DLD1 (cell line): ENCODE data around the gene FABP6.
"Not testable (repeated sequence)": the region's sequence is repeated elsewhere in the genome, so short reads cannot be mapped to it uniquely, and the experiment has no call there.

Source experiments
- in situ Hi-C: cut with HindIII; loops from 2 replicates; pipeline ENCODE4 v1.10.0; 2017; ENCODE audit warnings: low sequenced_read_pairs

Gene FABP6, protein sequence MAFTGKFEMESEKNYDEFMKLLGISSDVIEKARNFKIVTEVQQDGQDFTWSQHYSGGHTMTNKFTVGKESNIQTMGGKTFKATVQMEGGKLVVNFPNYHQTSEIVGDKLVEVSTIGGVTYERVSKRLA

DNA sequence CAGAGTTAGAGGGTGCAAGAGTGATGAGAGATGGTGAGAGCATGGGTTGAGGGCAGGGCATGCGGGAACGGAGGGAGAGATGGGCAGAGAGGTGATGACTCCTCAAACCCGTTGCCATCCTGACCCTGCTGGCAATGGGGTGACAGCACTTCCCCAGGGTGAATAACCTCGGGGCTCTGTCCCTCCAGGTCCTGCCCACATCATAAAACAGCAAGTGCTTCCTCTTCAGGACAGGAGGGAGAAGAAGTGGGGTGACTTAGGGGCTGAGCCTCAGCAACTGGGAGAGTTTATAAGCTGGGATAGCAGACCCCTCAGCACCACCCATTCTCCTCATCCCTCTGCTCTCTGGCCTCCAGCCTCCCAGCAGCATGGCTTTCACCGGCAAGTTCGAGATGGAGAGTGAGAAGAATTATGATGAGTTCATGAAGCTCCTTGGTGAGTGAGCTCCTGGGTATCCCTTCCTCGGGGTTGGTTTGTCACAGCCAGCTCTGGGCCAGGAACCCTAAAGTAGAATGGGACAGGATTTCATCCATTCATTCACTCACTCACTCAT is at the start of gene FABP6:
FABP6 (plus strand) TSS at position 317 of the 553 bp plus-strand sequence; CDS start at position 369, 52 bp downstream.
- in situ Hi-C loops = no loop called here

DNA sequence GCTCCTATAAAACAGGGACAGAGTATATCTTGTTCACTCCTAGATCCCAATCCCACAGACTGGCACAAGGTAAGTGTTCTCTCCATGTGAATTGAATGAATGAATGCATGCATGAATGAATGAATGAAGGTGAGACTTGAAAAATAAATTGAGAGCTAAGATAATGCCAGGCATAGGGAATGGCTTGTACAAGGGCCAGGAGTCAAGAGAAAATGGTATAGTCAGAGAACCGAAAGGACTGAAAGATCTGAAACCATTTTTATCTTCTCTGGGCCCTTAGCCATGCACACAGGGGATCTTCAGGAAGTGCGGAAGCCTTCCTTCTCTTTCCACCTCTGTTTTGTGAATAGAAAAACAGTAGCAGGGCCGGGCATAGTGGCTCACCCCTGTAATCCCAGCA is 48.4 kb upstream of the FABP6 start:
- in situ Hi-C loops = no loop called here

DNA sequence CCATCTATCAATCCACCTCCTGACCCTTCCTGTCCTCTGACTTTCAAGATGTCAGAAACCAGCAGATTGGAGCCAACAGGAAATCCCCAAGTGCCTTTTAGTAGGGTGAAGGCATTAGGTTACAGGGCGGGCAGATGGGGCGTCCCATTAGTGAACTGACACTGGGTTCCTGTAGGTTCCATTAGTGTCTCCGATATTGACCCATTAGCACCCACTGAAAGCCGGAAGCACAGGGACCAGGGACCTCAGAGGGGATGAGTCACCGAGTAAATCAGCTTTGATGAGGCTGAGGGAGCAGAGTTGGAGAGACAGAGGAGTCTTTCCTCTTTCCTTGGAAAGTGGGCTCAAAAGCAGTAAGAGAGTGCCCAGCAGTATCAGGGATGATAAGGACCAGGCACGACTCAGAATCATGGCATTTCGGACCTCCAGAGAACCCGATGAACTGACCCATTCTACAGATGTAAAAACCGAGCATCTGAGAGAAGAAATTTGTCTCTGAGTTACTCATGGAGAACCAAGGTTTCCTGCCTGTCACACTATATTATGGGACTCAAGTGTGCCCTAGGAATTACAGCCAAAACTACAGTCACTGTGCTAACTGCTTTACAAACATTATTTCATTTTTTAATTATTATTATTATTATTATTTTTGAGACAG is 47.2 kb upstream of the FABP6 start:
- in situ Hi-C loops = no loop called here

DNA sequence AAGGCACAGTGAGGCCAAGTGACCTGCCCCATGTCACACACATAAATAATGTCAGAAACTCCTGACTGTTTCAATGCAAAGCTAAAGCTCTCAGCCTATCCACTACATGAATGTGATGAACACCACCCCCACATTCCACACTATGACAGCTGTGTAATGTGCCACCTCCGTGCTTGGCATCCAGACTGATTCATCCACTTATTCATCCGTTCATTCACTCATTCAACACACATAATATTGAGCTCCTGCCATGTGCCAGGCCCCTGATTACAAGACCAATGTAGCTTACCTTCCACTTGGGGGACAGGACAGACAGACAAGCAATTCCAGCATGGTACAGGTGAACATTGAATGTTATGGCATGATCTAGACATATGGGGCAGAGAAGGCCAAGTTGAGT is 46.2 kb upstream of the FABP6 start:
- in situ Hi-C loops = no loop called here

DNA sequence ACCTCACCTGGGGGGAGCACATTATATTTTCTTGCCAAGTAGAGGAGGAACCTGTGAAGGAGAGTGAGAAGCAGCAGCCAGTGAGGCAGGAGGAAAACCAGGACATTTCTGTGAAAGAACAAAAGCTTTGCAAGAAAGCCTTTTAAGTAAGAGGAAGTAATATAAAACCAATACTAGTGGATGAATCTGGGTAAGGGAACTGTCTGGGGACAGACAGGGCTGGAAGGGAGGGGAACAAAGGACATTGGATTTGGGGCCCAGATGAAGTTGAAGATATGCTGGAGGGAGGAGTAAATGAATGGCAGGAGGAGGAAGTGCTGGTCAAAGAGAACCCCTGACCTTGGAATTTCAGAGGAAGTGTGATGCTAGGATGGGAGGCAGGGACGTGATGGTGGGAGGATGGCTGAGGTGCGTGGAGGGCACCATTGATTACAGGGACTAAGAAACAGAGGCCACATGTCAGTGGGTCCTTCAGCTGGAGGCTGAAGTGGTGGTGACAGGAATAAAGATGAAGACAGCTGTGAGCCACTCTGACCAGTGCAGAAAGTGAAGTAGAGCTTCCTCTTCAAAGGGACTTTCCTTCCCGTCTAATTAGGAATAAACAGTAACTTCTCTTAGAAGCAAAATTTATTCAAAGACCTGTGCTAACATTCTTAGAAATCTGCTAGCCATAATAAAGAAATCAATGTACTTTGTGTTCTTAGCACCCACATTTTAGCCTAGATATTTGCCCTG is 43.5 kb upstream of the FABP6 start:
- in situ Hi-C loops = loop anchor here (5.0 kb wide), 1 partner anchor 93 kb away; no protein-coding TSS in a partner anchor

DNA sequence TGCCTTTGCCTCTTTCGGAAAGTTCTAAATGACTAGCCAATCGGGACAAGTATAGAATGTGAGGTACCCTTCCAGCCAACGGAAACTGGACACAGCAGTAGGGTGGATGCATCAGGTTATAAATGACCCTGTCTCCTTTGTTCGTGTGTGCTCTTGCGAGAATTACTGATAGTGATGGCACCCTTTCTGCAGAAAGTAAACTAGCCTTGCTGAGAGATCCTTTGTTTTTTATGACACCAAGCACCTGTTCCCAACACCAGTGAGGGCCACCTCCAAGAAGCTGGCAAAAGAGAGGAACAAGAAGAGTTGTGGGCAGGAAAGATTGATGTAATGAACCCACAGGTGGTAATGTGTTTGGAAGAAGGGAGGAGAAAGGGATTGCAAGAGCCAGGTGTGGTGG is 42.8 kb upstream of the FABP6 start:
- in situ Hi-C loops = loop anchor here (5.0 kb wide), 1 partner anchor 94 kb away; no protein-coding TSS in a partner anchor

DNA sequence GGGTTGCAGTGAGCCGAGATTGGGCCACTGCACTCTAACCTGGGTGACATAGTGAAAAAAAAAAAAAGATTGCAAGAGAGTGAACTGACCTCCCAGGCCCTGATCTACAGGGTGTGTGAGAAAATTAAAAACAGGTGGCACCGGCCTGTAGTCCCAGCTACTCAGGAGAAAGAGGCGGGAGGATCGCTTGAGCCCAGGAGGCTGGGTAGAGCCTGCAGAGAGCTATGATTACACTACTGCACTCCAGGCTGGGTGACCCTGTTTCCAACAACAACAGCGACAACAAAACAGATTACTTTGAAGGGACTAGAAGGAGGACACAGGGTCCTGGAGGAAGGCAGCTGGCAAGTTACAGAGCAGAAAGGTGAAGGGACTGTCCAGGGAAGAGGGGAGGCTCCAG is 42.2 kb upstream of the FABP6 start:
- in situ Hi-C loops = loop anchor here (5.0 kb wide), 1 partner anchor 95 kb away; no protein-coding TSS in a partner anchor

DNA sequence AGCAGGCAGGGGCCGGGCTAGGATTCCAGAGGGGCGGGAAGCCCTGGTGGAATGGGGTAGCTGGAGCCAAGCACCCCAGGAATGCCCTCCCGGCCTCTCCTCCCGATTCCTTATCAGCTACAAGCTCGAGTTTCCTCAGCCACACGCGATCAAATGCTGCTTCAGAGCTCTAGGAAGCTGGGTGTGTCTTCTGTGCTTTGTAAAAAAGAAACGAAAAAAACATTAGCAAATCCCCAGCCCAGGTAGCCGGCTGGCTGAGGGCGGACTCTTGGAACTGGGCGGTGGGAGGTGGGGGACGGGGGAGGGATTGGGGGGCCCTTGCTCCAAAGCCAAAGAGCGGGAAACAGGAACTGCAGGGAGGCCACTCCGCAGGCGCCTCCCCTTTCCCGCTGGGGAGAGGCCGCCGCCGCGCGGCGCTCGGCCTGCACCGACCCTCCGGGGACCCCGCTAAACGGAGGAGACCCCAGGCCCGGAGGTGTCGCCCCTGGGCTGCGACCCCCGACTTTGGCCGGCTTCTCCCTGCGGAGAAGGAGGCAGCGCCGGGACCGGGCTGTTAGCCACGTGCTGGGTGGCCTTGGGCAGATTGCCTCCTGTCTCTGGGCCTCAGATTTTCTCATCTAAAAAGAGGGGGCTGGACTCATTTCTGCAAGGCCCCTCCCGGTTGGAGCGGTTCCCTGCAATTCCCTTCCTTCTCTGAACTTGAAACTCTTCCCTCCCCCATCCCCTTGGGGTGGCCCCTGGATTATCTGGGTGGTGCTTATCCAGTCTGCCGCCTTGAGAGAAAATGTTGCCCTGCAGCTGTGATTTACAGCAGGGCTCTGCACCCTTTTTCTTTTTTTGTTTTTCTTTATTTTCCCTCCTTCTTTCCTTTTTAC is 40.9 kb upstream of the FABP6 start:
- in situ Hi-C loops = loop anchor here (5.0 kb wide), 1 partner anchor 96 kb away; no protein-coding TSS in a partner anchor

DNA sequence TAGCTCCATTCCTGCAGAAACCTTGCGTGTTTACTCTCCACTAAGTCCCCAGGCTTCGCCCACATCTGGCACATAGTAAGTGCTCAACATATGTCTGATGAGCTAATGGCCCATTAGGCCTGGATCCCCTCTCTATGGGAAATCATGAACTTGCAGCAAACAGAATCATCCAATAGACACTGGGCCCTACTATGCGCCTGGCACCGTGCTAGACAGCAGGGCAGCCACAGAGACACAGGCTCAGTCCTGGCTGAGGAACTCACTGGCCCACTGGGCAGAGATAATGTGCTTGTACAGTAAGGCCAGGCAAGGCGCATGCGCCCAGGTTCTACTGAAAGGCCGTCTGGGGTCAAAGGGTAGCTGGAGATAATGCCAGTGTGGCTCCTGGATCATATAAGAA is 36.9 kb upstream of the FABP6 start:
- in situ Hi-C loops = no loop called here

DNA sequence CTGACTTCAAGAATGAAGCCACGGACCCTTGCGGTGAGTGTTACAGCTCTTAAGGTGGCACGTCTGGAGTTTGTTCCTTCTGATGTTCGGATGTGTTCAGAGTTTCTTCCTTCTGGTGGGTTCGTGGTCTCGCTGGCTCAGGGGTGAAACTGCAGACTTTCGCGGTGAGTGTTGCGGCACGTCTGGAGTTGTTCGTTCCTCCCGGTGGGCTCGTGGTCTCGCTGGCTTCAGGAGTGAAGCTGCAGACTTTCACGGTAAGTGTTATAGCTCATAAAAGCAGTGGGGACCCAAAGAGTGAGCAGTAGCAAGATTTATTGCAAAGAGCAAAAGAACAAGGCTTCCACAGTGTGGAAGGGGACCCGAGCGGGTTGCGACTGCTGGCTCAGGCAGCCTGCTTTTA is 36.2 kb upstream of the FABP6 start:
- in situ Hi-C loops = not testable (repeated sequence)

DNA sequence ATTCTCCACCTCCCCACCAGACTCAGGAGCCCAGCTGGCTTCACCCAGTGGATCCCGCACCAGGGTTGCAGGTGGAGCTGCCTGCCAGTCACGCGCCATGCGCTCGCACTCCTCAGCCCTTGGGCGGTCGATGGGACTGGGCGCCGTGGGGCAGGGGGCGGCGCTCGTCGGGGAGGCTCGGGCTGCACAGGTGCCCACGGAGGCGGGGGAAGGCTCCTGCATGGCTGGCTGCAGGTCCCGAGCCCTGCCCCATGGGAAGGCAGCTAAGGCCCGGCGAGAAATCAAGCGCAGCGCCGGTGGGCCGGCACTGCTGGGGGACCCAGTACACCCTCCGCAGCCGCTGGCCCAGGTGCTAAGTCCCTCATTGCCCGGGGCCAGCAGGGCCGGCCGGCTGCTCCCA is 35.5 kb upstream of the FABP6 start:
- in situ Hi-C loops = not testable (repeated sequence)

DNA sequence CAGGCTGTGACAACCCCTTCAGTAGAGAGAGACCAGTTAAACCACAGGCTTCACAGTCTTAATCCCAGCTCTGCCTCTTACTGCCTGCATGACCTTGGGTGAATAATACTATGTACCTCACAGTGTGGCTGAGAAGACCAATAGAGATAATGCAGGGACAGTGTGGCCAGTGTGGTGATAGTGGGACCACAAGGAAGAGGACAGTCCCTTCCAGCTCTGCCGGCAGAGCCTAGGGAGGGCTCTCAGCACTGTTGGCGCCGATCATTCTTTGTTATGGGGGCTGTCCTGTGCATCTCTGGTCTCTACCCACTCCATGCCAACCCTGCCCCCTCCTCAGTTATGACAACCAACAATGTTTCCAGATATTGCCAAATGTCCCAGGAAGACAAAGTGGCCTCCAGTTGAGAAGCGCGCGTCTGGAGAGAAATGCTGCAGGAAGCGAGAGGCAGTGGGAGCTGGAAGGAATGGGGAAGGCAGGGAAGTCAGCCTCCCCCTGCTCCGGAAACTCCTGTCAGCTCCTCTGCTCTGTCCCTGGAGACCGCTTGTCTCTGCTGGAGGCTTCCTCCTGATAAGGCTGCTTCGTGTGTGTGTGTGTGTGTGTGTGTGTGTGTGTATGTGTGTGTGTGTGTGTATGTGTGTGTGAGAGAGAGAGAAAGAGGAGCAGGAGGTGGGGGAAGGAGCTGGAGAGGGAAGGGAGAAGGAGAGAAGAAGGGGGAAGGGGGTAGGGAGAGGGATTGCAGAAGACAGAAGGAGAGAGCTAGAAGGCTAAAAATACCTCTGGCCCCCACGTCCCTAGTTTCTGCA is 31.8 kb upstream of the FABP6 start:
- in situ Hi-C loops = no loop called here

DNA sequence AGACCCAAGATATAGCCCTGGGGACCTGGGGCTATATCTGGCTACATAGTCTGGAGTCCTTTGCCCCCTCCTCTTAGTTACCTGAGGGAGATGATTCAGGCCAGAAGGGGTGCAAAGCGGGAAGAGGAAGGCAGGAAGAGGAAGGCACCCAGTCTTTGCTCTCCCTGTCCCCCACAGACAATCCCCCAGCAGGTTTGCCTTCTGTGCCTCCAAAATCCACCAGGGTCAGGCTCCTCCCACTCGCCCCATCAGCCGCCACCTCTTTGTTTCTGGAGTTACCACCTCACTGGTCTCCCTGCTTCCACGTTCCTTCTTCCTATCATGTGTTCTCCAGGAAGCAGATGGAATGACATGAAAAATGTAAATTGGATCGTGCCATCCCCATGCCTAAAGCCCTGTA is 31.2 kb upstream of the FABP6 start:
- in situ Hi-C loops = no loop called here

DNA sequence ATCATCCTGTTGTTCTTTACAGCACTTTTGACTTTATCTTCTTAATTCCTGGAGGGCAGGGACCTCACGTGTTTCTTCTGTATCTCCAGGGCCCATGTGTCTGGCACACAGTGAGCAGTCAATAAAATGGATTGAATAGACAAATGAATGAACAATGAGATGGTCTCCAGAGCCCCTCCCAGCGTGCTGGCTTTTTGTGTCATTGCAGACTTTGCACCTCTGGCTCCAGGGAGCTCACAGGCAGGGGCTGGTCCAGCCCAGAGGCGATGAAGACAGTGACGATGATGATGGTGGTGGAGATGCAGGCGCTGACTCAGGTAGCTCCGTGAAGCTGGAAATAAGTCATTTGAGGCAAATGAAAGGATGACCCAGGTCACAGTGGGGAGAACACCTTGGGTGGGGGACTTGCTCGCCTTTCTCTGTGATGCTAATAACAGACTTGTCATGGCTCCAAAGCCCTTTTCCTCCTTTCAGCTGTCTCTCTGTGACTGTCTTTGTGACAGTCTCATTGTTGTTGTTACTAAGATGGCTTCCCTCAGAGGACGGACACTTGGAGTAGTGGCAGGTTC is 30.4 kb upstream of the FABP6 start:
- in situ Hi-C loops = no loop called here

DNA sequence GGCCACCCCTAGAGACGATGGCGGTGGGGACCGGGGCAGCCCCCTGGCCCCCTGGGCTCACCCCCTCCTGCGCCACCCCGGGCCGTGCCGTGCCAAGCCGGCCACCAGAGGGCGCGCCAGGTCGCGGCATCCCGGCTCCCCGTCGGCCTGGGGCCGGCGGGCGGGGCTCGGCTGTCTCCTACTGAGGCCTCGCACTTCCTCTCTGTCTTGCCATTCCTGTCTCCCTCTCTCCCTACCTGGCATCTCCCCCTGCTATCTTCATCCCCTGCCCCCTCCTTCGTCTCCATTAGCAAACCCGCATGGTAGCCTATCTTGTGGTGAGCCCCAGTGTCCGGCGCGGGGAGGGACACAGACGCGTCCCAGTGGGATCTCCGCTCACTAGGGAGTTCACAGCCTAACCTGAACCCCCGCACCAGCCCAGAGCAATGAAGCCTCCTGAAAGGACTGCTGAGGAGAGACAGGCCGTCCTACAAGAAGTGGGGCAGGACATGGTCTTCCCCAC is 29.8 kb upstream of the FABP6 start:
- in situ Hi-C loops = no loop called here

DNA sequence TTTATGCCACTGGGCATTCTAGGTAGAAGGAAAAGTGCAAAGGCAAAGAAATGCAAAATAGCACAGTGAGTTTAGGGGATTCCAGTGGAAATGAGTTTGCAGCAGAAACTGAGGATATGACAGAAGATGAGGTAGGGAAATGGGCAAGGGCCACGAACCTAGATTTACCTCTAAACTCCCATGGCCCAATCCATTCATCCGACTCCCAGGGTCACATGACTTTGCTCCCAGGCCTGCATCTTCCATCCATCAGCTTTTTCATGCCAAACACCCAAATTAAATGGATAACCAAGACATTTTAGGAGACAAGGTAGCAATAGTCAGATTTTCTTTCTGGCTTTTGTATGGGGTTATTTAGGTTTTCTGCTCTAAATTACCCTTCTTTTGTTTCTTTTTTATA is 22.2 kb upstream of the FABP6 start:
- in situ Hi-C loops = loop anchor here (25.0 kb wide), 1 partner anchor 195 kb away; the partner anchor contains the start of gene TTC1

DNA sequence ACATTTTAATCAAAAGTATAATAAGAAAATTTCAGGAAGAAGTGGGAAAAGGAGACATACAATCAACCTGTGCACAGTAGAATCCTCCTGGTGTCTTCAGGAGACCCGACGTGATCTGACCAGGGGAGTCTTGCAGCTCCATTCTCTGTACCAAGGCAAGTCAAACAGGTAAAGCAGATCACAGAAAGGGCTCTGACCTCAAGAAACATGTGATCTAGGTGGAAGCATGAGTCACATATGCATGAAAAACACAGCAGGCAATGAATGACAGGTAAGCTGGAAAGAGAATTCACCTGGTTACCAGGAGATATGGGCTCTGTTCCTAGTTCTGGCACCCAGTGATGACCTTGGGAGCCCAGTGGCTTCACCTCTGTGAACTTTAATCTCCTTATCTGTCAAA is 19.4 kb upstream of the FABP6 start:
- in situ Hi-C loops = loop anchor here (25.0 kb wide), 1 partner anchor 198 kb away; the partner anchor contains the start of gene TTC1

DNA sequence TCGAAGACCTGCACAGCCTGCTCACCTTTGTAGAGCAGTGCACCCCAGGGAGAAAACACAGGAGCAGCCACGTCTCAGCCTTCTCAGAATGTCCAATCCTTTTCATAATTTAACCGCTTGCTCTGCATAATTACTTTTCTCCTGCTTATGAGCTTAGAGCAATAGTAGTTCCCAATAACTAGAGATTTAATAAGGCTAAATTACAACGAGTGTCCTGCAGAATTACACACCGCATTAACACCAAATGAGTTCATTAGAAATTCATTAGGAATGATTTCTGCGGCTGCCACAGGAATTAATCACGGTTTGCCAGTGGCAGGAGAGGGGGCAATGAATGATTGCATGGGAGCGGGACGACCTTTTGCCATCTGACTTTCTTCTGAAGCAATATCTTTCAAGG is 18.7 kb upstream of the FABP6 start:
- in situ Hi-C loops = loop anchor here (25.0 kb wide), 1 partner anchor 198 kb away; the partner anchor contains the start of gene TTC1

DNA sequence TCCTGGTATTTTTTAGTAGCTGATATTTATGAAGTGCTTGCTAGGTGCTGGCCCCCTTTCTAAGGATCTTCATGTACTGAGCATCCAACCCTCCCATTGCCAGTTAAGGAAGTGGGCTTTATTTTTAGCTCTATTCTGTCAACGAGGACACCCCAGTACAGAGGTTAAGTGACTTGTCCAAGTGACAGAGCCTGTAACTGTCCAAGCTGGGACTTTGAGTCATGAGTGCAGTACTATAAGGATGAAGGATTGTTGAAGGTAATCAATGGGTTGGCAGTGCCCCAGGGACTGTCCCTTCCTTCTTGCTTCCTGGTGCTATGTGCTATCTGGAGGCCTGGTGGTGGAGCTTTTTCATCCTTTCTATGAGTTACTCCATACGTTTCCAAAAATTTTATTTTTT is 18.0 kb upstream of the FABP6 start:
- in situ Hi-C loops = loop anchor here (25.0 kb wide), 1 partner anchor 199 kb away; the partner anchor contains the start of gene TTC1
